ENCODE results near the gene USP53.
"Not testable (repeated sequence)": the region's sequence is repeated elsewhere in the genome, so short reads cannot be mapped to it uniquely, and the experiment has no call there.

Gene USP53

GRCh38 chr4:119243868-119244267 is 31.4 kb downstream of the USP53 start:
- FAIRE-seq (no peak), DNase-seq (ENCODE audit: insufficient read length, low spot score) (no peak)
- TF ChIP-seq CTCF (IDR thresholded peaks at IDR 0.05; ENCODE audit: insufficient read depth, missing control alignments): no peak

DNA sequence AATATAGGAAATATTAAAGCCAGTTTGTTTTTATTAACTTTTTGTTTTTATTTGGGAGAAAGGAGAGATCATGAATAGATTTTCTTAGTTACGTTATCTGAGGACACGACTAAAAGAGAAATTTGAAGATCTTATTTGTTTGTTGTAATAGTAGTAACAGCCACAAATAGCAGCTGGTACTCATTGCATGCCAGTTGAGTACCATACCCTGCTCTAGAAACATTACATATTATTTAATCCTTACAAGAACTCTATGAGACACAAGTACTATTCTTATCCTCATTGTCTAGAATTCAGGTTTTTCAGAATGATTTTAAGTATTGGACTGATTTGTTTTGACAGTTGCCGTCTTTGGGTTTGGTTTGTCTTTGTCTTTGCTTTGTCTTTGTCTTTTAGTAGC is 31.8 kb downstream of the USP53 start:
- no peak for FAIRE-seq
- DNase-seq (ENCODE audit: insufficient read length, low spot score): no peak
- TF ChIP-seq CTCF (IDR thresholded peaks at IDR 0.05; ENCODE audit: insufficient read depth, missing control alignments): no peak

DNA sequence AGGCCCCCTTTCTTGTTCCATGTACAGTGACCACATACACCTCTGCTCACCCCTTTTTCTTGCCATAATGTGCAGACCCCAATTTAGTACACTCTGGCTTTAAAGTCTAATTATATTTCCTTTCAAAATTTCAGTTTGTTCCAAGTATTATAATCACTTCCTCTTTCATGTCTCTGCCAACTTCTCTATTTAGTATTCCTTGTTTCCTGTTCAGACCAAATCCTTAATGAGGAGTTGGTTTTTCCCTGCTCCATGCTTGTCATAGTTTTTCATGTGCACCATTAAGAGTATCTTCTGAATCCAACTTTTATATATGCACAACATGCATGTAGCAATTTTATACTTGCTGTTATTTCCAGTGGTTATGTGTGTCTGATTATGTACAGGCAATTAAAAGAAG is 32.3 kb downstream of the USP53 start:
- TF ChIP-seq CTCF (IDR thresholded peaks at IDR 0.05; ENCODE audit: insufficient read depth, missing control alignments): no peak
- FAIRE-seq: no peak
- DNase-seq (ENCODE audit: insufficient read length, low spot score): no peak

DNA sequence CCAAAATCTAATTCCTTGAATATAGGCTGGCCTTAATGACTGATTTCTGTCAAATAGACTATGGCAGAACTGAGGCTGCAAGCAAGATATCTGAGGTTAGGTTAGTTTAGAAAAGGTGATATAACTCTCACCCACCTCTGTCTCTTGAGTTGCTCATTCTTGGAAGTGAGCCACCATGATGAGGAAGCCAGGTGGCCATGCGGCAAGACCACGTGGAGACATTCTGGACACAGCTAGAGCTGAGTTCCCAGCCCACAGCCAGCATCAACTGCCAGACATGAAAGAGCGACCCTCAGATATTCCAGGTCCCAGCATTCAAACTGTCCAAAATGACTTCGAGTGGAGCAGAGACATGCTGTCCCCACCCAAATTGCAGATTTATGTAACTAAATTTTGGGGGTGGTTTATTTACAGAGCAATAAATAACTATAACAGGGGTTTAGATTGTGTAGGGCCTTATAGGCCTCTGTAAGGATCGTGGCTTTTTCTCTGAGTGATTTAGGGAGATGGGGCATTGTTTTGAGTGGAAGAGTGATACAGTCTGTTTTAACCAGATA is 33.7 kb downstream of the USP53 start:
- DNase-seq (ENCODE audit: insufficient read length, low spot score) (no peak), FAIRE-seq (no peak)
- no peak for TF ChIP-seq CTCF (IDR thresholded peaks at IDR 0.05; ENCODE audit: insufficient read depth, missing control alignments)

- not testable (repeated sequence) for FAIRE-seq; DNase-seq (ENCODE audit: insufficient read length, low spot score)
Observed at GRCh38 chr4:119251037-119251436, 38.5 kb downstream of the USP53 start.

DNA sequence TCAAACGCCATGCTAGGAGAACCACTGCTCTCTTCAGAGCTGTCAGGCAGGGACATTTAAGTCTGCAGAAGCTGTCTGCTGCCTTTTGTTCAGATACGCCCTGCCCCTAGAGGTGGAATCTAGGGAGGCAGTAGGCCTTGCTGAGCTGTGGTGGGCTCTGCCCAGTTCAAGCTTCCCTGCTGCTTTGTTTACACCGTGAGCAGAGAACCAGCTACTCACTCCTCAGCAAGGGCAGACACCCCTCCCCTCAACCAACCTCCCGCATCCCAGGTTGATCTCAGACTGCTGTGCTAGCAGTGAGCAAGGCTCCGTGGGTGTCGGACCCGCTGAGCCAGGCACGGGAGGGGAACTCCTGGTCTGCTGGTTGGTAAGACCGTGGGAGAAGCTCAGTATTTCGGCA is 42.7 kb downstream of the USP53 start:
- FAIRE-seq: not testable (repeated sequence)

DNA sequence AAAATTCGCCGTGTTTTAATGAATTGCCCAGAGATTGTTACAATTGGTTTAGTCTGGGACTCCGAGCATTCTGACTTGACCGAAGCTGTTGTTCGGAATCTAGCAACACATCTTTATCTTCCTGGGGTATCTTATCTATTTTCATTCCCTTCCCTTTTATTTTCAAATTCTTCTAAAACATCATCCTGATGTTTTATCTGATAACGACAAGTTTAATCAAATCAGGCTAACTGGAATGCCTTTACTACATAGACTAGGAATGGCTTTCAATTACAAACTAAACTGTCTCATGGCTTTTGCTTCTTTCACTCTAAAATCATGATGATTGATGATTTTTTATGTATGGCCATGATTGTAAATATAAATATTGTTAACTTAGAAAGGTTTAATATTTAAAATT is 48.0 kb downstream of the USP53 start:
- no peak for DNase-seq (ENCODE audit: insufficient read length, low spot score)
- TF ChIP-seq CTCF (IDR thresholded peaks at IDR 0.05; ENCODE audit: insufficient read depth, missing control alignments): no peak
- FAIRE-seq: no peak

More for the DNA sequence above, 42.7 kb downstream of the USP53 start:
- DNase-seq (ENCODE audit: insufficient read length, low spot score): not testable (repeated sequence)

- no peak for TF ChIP-seq CTCF (IDR thresholded peaks at IDR 0.05; ENCODE audit: insufficient read depth, missing control alignments)
- no peak for DNase-seq (ENCODE audit: insufficient read length, low spot score)
Observed at GRCh38 chr4:119261986-119262385, 49.5 kb downstream of the USP53 start.

More at GRCh38 chr4:119261986-119262385, 49.5 kb downstream of the USP53 start:
- no peak for FAIRE-seq
